HG02852 (cell line): ENCODE results near the gene CERS2.
A peak's percentile ranks its signal among the peaks of the same experiment; 100 is the strongest.

Experiments
- ATAC-seq: cut with Tn5 transposase; IDR thresholded peaks from one replicate; pipeline ENCODE4 v1.9.1; 2021; ENCODE audit warnings: mild to moderate bottlenecking, moderate library complexity; ENCODE audit not compliant: unreplicated experiment

CERS2 gene

DNA sequence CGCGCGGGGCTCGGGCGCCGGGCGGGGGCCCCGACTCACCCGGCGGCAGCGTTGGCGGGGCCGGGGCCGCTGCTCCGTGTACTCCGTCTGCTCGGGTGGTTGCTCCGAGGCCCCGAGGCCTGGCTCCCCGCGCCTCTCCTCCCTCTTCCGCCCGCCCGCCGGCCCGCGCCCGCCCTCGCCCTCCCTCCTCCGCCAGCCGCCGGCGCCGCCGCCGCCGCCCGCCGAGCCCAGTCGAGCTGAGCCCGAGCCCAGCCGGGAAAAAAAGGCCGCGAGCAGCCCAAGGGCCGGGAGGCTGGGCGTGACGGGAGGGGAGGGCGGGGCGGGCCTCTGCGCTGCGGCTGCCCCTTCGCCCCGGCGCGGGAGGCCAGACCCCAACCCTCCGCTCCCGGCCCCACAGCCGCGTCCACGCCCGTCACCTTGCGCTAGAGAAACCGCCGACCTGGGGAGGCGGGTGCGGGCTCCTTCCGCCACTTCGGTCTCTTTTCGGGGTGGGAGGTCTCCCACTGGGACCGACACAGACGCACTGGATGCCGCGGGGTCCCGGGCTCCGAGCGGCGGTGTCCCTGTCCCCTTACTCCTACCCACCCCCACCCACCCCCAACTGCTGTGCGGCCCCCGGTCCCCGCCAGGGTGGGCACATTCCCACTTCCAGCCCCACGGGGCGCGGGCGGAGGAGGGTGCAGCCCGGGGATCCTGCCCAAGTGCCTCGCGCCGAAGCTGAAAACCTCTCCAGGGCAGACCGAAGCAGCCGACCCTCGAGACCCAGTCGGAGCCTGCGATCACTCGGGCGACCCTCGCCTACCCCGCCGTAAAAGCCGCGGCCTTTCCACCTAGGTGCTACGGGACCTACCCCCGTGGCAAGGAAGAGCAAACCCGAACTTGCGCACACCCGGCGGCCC is at the start of gene CERS2:
CERS2 (minus strand) TSS at position 256 of the 899 bp plus-strand sequence. CDS start 5,745 bp downstream, outside the sequence.
- peak; percentile 46 for ATAC-seq

- ATAC-seq, result no peak
These were observed 38.9 kb upstream of the CERS2 start for GRCh38 chr1:151013518-151013917.

GRCh38 chr1:151012684-151013471 is 38.2 kb upstream of the CERS2 start:
- no peak for ATAC-seq

- ATAC-seq, result no peak
These were observed 36.7 kb upstream of the CERS2 start for GRCh38 chr1:151011154-151011850.

DNA sequence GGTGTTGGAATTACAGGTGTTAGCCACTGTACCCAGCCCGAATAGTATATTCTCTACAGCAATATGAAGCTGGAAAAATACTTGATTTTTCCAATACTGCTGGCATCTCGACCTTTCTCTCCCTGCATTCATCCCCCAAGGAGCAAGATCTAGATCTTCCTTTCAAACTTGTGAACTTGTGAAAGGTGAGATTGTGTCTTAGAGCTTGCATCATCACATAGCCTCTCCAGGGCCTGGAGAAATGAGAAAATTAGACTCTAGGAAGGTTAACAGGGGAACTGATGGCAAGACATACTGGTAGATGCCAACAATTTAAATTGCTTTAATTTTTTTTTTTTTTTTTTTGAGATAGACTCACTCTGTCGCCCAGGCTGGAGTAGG is 35.7 kb upstream of the CERS2 start:
- no peak for ATAC-seq

DNA sequence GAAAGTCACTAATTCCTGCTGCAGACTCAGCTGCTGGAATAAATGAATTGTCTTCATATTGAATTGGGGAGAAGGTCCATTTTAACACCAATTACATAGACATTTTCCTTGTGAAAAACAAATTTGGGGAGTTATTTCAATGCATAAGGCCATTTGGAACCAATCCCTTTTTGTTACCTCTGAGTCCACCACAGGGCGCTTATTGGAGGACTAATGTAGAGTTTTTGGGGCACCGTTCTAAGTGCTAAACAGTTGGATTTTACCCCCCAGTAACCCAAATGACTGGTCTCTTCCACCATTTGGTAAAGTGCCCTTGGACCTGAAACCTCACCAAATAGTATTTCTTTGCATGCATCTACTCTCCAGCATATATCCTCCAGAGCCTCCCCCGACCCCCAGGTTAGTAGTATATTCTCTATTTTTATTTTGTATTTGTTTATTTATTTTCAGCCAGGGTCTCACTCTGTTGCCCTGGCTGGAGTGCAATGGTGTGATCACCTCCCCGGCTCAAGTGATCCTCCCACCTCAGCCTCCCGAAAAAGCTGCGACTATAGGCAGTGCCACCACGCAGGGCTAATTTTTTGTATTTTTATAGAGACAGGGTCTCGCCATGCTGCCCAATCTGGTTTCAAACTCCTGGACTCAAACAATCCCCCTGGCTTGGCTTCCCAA is 35.2 kb upstream of the CERS2 start:
- no peak for ATAC-seq

GRCh38 chr1:151009206-151009587 is 34.6 kb upstream of the CERS2 start:
- ATAC-seq, result no peak

DNA sequence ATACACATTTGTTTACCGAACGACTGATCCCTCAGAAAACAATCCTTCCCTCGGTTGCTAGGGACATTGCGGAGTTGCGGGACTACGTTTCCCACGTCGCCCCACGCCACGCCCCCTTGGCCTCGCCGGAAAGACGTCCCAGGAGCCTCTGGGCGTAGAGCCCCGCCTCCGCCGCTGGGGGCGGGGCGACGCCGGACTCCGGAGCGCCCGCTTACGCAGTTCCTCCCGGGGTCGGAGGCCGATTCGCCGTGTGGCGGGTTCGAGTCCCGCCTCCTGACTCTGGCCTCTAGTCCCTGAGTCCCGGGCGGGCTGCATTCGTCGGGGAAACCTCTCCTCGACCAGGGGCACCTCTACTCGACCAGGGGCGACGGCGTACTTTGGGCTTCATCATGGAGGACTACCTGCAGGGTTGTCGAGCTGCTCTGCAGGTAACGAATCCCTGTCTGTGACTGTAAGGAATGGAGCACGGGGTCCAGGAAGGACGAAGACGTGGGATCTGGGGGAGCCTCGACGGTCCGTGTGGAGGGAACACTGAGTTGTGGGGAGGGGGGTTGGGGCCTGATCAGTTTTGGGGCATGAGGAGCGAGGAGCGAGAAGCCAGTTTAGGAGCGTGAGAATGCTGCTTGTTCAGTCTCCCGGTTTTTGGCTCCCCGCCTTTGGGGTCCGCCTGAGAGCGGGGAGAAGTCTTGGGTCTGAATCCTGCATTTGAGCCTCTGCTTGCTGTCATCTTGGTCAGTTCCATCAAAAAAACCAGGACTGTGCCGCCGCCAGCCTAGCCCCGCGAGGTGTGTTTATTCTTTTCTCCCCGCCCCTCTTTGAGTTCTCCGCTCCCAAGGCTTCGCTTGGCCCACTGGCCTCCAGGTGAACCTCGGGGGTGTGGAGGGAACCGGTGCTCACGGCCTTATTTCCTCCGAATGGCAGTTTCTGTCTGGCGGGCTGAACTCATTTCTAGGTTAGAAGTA is 33.9 kb upstream of the CERS2 start, which contains the start of gene PRUNE1:
PRUNE1 (plus strand) TSS at position 206 of the 962 bp plus-strand sequence; CDS start at position 390, 184 bp downstream.
- ATAC-seq, result peak; percentile 61

GRCh38 chr1:151007853-151008243 is 33.2 kb upstream of the CERS2 start:
- ATAC-seq, result no peak

GRCh38 chr1:151006327-151007052 is 31.9 kb upstream of the CERS2 start, which contains the start of gene MINDY1:
MINDY1 (minus strand) TSS chr1:151006902; CDS start chr1:151002617, 4,285 bp downstream.
- ATAC-seq, result no peak

DNA sequence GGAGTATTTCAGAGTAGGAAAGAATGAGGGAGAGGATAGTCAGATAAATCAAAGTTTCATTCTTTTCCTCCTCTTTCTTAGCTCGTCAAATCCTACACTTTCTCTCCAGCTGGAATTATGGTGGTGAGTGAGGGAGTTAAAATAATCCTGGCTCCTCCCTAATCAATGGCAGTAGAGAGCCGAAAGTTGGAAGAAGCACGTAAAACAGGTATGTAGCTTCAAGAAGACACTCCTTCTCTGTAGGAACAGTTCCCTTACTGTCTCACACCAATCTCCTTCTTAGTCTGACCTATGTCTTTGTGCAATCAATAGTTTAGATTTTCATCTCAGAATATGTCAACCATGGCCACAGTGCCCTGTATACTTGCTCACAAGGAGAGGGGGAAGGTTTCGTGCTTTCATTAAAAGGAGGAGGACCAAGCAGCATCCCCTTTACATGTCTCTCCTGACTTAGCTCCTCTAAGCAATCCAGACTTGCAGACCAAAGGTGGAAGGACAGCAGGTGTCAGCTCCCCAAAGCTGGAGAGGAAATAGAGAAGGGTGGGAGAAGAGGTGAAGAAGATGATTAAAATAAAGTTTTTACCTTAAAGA is 31.2 kb upstream of the CERS2 start:
- no peak for ATAC-seq

DNA sequence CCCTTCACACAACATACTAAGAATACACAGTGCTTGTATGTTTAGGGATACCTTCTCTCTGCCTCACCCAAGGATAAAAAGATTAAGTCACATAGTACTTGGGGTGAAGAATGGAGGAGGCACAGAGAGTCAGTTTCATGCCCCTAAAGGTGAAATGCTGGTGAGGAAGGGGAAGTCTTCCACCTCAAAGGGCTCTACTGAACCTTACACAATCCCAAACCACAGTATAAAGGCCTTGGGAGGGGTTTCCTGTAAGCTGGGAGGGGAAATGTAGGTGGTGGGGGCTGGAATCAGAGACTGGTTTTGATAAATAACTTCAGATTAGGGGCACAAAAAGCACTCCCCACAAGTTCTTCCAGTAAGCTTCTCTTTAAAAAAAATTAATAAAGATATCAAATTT is 28.5 kb upstream of the CERS2 start:
- no peak for ATAC-seq

DNA sequence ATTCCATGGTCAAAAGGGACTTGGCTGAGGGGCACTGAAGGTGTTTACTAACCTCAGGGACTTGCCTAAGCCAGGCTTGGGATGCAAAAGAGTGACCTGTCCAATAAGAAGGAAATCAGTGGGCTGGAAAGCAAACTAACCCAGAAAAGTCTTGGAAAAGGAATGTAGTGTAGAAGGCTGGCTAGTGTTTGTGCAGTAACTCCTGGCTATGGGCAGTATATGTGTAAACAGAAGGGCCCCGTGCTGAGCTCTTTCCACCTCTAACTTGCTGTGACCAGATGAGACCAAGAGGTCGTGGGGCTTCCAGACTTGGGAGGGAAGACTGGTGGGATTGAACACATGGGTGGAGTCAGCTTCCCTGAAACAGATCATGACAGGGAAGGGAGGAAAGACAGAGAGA is 28.0 kb upstream of the CERS2 start:
- ATAC-seq, result no peak

DNA sequence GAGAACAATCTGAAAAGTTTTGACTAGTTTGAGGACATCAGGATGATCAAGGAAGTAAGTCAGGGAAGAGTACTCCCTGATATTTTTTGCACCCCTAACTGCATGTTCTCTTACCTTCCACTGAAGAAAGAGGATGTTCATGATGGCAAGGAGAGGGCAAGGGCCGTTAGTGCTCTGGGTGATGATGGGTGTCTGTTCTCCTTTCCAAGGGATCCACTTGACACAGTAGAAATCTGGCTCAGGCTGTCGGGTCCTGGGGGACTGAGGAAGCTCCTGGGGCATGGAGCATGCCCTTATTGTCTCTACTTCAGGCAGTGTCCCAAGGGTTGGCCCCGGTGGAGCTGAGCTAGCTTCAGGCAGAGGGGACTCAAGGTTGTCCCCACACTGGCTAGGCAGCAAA is 27.4 kb upstream of the CERS2 start:
- ATAC-seq, result no peak

GRCh38 chr1:151001602-151002001 is 27.0 kb upstream of the CERS2 start:
- no peak for ATAC-seq

GRCh38 chr1:151000408-151000807 is 25.8 kb upstream of the CERS2 start:
- no peak for ATAC-seq

DNA sequence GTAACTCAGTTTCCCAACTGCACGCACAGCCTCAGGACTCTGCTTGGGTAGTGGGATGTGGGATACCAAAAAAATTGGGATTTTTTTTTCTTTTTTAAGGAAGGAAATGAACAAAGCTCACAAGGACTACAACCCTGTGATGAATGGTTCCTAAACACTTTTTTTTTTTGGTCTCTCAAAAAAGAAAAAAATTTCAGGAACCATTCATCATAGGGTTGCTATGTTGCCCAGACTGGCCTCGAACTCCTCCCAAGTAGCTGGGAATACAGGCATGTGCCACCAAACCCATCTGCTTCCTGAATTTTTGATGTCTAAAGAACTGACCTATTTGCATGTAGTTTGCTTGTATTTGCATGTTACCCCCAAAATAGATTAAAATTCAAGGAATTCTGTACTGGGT is 25.3 kb upstream of the CERS2 start:
- ATAC-seq, result no peak

DNA sequence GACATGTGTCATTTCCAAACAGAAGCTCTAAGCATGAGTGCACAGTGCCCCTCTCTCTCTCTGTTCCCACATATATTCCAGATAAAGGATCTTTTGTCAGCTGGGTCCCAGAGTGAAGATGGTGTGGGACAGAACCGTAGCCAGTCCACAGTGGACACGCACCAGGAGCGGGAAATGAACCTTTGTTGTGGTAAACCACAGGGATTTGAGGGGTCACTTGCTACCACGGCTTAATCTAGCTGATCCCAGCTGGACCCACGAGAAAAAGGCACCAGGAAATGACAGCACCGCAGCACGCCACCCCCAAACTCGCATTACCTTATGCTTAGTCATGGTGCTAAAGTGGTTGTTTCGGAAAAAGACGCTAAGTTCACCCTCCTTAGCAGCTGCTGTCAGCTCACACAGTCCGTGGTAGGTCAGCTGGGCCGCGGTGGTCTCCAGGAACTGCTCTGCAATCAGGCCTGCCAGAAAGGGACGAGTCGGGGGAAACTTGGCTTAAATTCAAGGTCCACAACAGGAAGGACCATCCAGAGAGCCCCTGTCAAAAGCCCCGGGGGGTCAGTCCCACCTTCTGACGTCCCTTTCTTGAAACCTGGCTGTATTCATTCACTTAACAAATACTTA is 24.5 kb upstream of the CERS2 start:
- no peak for ATAC-seq
